ENCODE measurements around the gene FAM200B. TPM values are rescaled to one million over a fixed set of nuclear protein-coding genes. Genes with fewer than 3 reads are reported as not detected.

The FAM200B gene
- total RNA-seq, 6 experiments from 2014 or later = 11.8 to 20.9 (median 16.7) TPM

- H3K36me3 ChIP-seq = no peaks in the 10 kb centered on the region
- ATAC-seq (peak in 1 of 4 donors; percentile 10), DNase-seq (no peak)
- peaks cover 0 to 51% (median 14%) of the 10 kb centered on the region in 4 donors for H3K4me1 ChIP-seq
- H3K27ac ChIP-seq = peak overlapping the region; percentile 84 to 99 (median 99)
- H3K27me3 ChIP-seq = no peaks in the 10 kb centered on the region
- WGBS (ENCODE audit: insufficient coverage, low coverage, low lambda C conversion rate, missing lambda C conversion rate) = 6% methylated on average over 4 of the region's 4 CpGs
- no peaks in the 10 kb centered on the region for H3K9me3 ChIP-seq
- intact Hi-C loops (cut with DNase I) = loop anchor here in 1 of 2 donors (5.0 kb wide), 1 partner anchor 176 kb away; no protein-coding TSS in a partner anchor
- TF ChIP-seq POLR2A (IDR thresholded peaks at IDR 0.05) (no peak), CTCF (IDR thresholded peaks at IDR 0.05) (no peak)
- peak overlapping the region; percentile 53 to 76 (median 71) for H3K4me3 ChIP-seq
Observed at GRCh38 chr4:15653420-15653819, 28.2 kb upstream of the FAM200B start.

GRCh38 chr4:15653864-15654592 is 27.6 kb upstream of the FAM200B start:
- under 1% methylated on average over 7 of the region's 7 CpGs for whole genome bisulfite sequencing (ENCODE audit: insufficient coverage, low coverage, low lambda C conversion rate, missing lambda C conversion rate)
- TF ChIP-seq CTCF (IDR thresholded peaks at IDR 0.05) = no peak
- no peak for TF ChIP-seq POLR2A (IDR thresholded peaks at IDR 0.05)

GRCh38 chr4:15654593-15655222 is 26.9 kb upstream of the FAM200B start:
- Histone ChIP-seq H3K9me3 (no peaks in the 10 kb centered on the region), H3K4me3 (peak overlapping the region; percentile 53 to 76 (median 71)), H3K27ac (peak overlapping the region; percentile 84 to 99 (median 99)), H3K4me1 (peaks cover 0 to 50% (median 13%) of the 10 kb centered on the region in 4 donors), H3K36me3 (no peaks in the 10 kb centered on the region), H3K27me3 (no peaks in the 10 kb centered on the region)
- 0% methylated on average over 15 of the region's 66 CpGs for WGBS (ENCODE audit: insufficient coverage, low coverage, low lambda C conversion rate, missing lambda C conversion rate)
- ATAC-seq (peak; percentile 34 to 57 (median 44)), DNase-seq (peak; percentile 69 to 73 (median 73))
- intact Hi-C loops (cut with DNase I) = loop anchor here in 1 of 2 donors (5.0 kb wide), 1 partner anchor 177 kb away; no protein-coding TSS in a partner anchor
- TF ChIP-seq POLR2A (IDR thresholded peaks at IDR 0.05) = no peak
- TF ChIP-seq CTCF (IDR thresholded peaks at IDR 0.05) = no peak

More at GRCh38 chr4:15653864-15654592, 27.6 kb upstream of the FAM200B start:
- no peaks in the 10 kb centered on the region for H3K9me3 ChIP-seq
- no peaks in the 10 kb centered on the region for H3K36me3 ChIP-seq
- DNase-seq (no peak), ATAC-seq (peak; percentile 6 to 32 (median 10))
- peak overlapping the region; percentile 53 to 76 (median 71) for H3K4me3 ChIP-seq
- H3K4me1 ChIP-seq = peaks cover 0 to 50% (median 13%) of the 10 kb centered on the region in 4 donors
- H3K27ac ChIP-seq = peak overlapping the region; percentile 84 to 99 (median 99)
- H3K27me3 ChIP-seq = no peaks in the 10 kb centered on the region
- intact Hi-C loops (cut with DNase I) = loop anchor here in 1 of 2 donors (5.0 kb wide), 1 partner anchor 177 kb away; no protein-coding TSS in a partner anchor

- peak within 1 kb of the TSS; percentile 99 for H3K27ac ChIP-seq
- H3K36me3 ChIP-seq = no peaks in the 10 kb centered on the region
- H3K9me3 ChIP-seq = no peaks in the 10 kb centered on the region
- WGBS (ENCODE audit: insufficient coverage, low coverage, low lambda C conversion rate, missing lambda C conversion rate) = 7% methylated on average over 43 of the region's 85 CpGs
- no peak for TF ChIP-seq CTCF (IDR thresholded peaks at IDR 0.05)
- peak; percentile 92 for TF ChIP-seq POLR2A (IDR thresholded peaks at IDR 0.05)
- intact Hi-C loops (cut with DNase I) = no loop called here
- DNase-seq (peak; percentile 82 to 84 (median 84)), ATAC-seq (peak; percentile 62 to 84 (median 78))
- no peaks in the 10 kb centered on the region for H3K27me3 ChIP-seq
- H3K4me3 ChIP-seq = peak within 1 kb of the TSS; percentile 53 to 76 (median 71)
- H3K4me1 ChIP-seq = peaks cover 0 to 48% (median 13%) of the 10 kb centered on the region in 4 donors
Observed at GRCh38 chr4:15655223-15656037, 26.2 kb upstream of the FAM200B start, which contains the start of gene FBXL5. Gene FBXL5 (minus strand): TSS chr4:15655357. CDS start chr4:15655287, 70 bp downstream.
